HG03045 (cell line): Measurements from ENCODE around the gene IL1RAPL1.
"Not testable (repeated sequence)": the region's sequence is repeated elsewhere in the genome, so short reads cannot be mapped to it uniquely, and the experiment has no call there.

Experiments used
- ATAC-seq: cut with Tn5 transposase; IDR thresholded peaks from one replicate; pipeline ENCODE4 v1.9.1; 2021; ENCODE audit warnings: mild to moderate bottlenecking, moderate library complexity; ENCODE audit not compliant: unreplicated experiment

The IL1RAPL1 gene

GRCh38 chrX:29083823-29084222, 496.6 kb downstream of the IL1RAPL1 start:
- no peak for ATAC-seq

GRCh38 chrX:29090811-29091210, 503.6 kb downstream of the IL1RAPL1 start:
- ATAC-seq: no peak

- ATAC-seq: no peak
Observed at GRCh38 chrX:29107231-29107630, 520.0 kb downstream of the IL1RAPL1 start.

GRCh38 chrX:29110041-29110440, 522.8 kb downstream of the IL1RAPL1 start:
- no peak for ATAC-seq

GRCh38 chrX:29113221-29113620, 526.0 kb downstream of the IL1RAPL1 start:
- no peak for ATAC-seq

- ATAC-seq: not testable (repeated sequence)
Observed at GRCh38 chrX:29122817-29123216, 535.6 kb downstream of the IL1RAPL1 start.

GRCh38 chrX:29130905-29131304, 543.7 kb downstream of the IL1RAPL1 start:
- no peak for ATAC-seq

- ATAC-seq: no peak
Observed at GRCh38 chrX:29136904-29137303, 549.7 kb downstream of the IL1RAPL1 start.

- ATAC-seq: no peak
Observed at GRCh38 chrX:29138003-29138402, 550.8 kb downstream of the IL1RAPL1 start.

- no peak for ATAC-seq
Observed at GRCh38 chrX:29143356-29143755, 556.1 kb downstream of the IL1RAPL1 start.

GRCh38 chrX:29143756-29144155, 556.5 kb downstream of the IL1RAPL1 start:
- ATAC-seq: no peak

GRCh38 chrX:29145316-29145715, 558.1 kb downstream of the IL1RAPL1 start:
- no peak for ATAC-seq

GRCh38 chrX:29148511-29148910, 561.3 kb downstream of the IL1RAPL1 start:
- ATAC-seq: no peak

- ATAC-seq: no peak
Observed at GRCh38 chrX:29155286-29155685, 568.0 kb downstream of the IL1RAPL1 start.

- ATAC-seq: no peak
Observed at GRCh38 chrX:29172880-29173279, 585.6 kb downstream of the IL1RAPL1 start.

GRCh38 chrX:29187264-29187663, 600.0 kb downstream of the IL1RAPL1 start:
- ATAC-seq: no peak

GRCh38 chrX:29196501-29196900, 609.3 kb downstream of the IL1RAPL1 start:
- ATAC-seq: no peak

- ATAC-seq: no peak
Observed at GRCh38 chrX:29215251-29215650, 628.0 kb downstream of the IL1RAPL1 start.

GRCh38 chrX:29225670-29226069, 638.4 kb downstream of the IL1RAPL1 start:
- no peak for ATAC-seq

GRCh38 chrX:29229802-29230201, 642.6 kb downstream of the IL1RAPL1 start:
- ATAC-seq: no peak

- no peak for ATAC-seq
Observed at GRCh38 chrX:29231800-29232199, 644.6 kb downstream of the IL1RAPL1 start.

- ATAC-seq: no peak
Observed at GRCh38 chrX:29233592-29234183, 646.4 kb downstream of the IL1RAPL1 start.

GRCh38 chrX:29237972-29238371, 650.7 kb downstream of the IL1RAPL1 start:
- ATAC-seq: no peak
